Keratinocyte (primary cell): ENCODE results near the gene PDZRN3. TPM values are rescaled to one million over a fixed set of nuclear protein-coding genes. Genes with fewer than 3 reads are reported as not detected.

ENCODE experiments used
- DNase-seq: peaks from one replicate; pipeline ENCODE4 v3.0.0-alpha.2; 2011; ENCODE audit warnings: low read depth, missing footprints, low spot score
- FAIRE-seq: peaks from 2 replicates; lab custom pipeline; 2011; peaks lifted over from hg19 to GRCh38; lab: Jason Lieb, UNC
- H2AFZ ChIP-seq: 2 replicates; pipeline ENCODE4 v1.6.0; 2012; ENCODE audit warnings: low read length, control low read depth, inconsistent platforms; ENCODE audit not compliant: control insufficient read depth
- H3K27ac ChIP-seq: 2 replicates; pipeline ENCODE4 v1.5.1; 2011; ENCODE audit warnings: low read length; ENCODE audit not compliant: control insufficient read depth, insufficient read depth
- H3K27me3 ChIP-seq: 3 replicates; pipeline ENCODE4 v1.6.0; 2011; ENCODE audit warnings: low read length; ENCODE audit not compliant: control insufficient read depth, insufficient read depth; ENCODE audit errors: extremely low read depth
- H3K36me3 ChIP-seq, 2 experiments: 2 replicates in 1 of 2; 3 replicates in 1 of 2; pipeline ENCODE4 v1.5.1; 2011; ENCODE audit warnings: low read length in 2 of 2, mild to moderate bottlenecking in 1 of 2; ENCODE audit not compliant: control insufficient read depth in 2 of 2, insufficient read depth in 2 of 2; ENCODE audit errors: extremely low read depth in 1 of 2
- H3K4me1 ChIP-seq: 3 replicates; pipeline ENCODE4 v1.5.1; 2011; ENCODE audit warnings: low read length; ENCODE audit not compliant: control insufficient read depth, insufficient read depth; ENCODE audit errors: extremely low read depth
- H3K4me2 ChIP-seq: 3 replicates; pipeline ENCODE4 v1.6.0; 2011; ENCODE audit warnings: low read depth, low read length; ENCODE audit not compliant: control insufficient read depth, insufficient read depth; ENCODE audit errors: extremely low read depth
- H3K4me3 ChIP-seq, 3 experiments: fragments of 200-600 bp in 1 of 3; sonication (generic) in 1 of 3; 2 replicates in 2 of 3; 3 replicates in 1 of 3; pipeline ENCODE4 v1.5.1; 2011 to 2016; ENCODE audit warnings: low read length in 3 of 3, mild to moderate bottlenecking in 3 of 3, control low read depth in 2 of 3, inconsistent platforms in 1 of 3, low read depth in 1 of 3, mixed read lengths in 1 of 3, mixed run types in 1 of 3, moderate library complexity in 1 of 3; ENCODE audit not compliant: control insufficient read depth in 2 of 3, insufficient read depth in 2 of 3; ENCODE audit errors: extremely low read depth in 1 of 3
- H3K79me2 ChIP-seq: 2 replicates; pipeline ENCODE4 v1.6.0; 2012; ENCODE audit warnings: low read length; ENCODE audit not compliant: control insufficient read depth, insufficient read depth
- H3K9ac ChIP-seq: 3 replicates; pipeline ENCODE4 v1.6.0; 2011; ENCODE audit warnings: low read length; ENCODE audit not compliant: control insufficient read depth, insufficient read depth; ENCODE audit errors: extremely low read depth
- H3K9me1 ChIP-seq: 3 replicates; pipeline ENCODE4 v1.6.0; 2011; ENCODE audit warnings: low read length; ENCODE audit not compliant: control insufficient read depth, insufficient read depth; ENCODE audit errors: extremely low read depth
- H3K9me3 ChIP-seq: 2 replicates; pipeline ENCODE4 v1.5.1; 2012; ENCODE audit warnings: low read depth, low read length; ENCODE audit not compliant: control insufficient read depth
- H4K20me1 ChIP-seq: 3 replicates; pipeline ENCODE4 v1.6.0; 2011; ENCODE audit warnings: low read length; ENCODE audit not compliant: control insufficient read depth, insufficient read depth; ENCODE audit errors: extremely low read depth
- EZH2 ChIP-seq: IDR thresholded peaks from one replicate; pipeline ENCODE4 v1.6.1; 2012; ENCODE audit warnings: inconsistent platforms, mild to moderate bottlenecking, low read length, moderate library complexity
- dilution Hi-C: fragments of 300-500 bp; cut with MboI; formaldehyde crosslinking; loops from one replicate; pipeline ENCODE4 v1.7.0; 2020; ENCODE audit warnings: low sequenced_read_pairs; ENCODE audit not compliant: extremely low pct_ligation_motif_present
- polyA plus RNA-seq, 5 experiments: library from polyadenylated mRNA; depleted of rRNA in 3 of 5; stranded (reverse) in 3 of 5; stranded (forward) in 1 of 5; unstranded in 1 of 5; fragments of >200 nt; gene quantifications; 1 replicate in 1 of 5; 2 replicates in 3 of 5; 3 replicates in 1 of 5; pipeline versions ENCODE4 v1.2.1 to v1.2.3, GENCODE V29; 2011 to 2012; ENCODE audit warnings: missing spikeins in 2 of 5, low read depth in 1 of 5, low replicate concordance in 1 of 5
- TF ChIP-seq, protein P1 (sequence below), 3 experiments: IDR thresholded peaks in 1 of 3; conservative IDR thresholded peaks in 1 of 3; optimal IDR thresholded peaks in 1 of 3; 2 replicates in 2 of 3; 3 replicates in 1 of 3; pipeline versions ENCODE3 to v1.5.1; 2011; ENCODE audit warnings: low read length in 3 of 3, mild to moderate bottlenecking in 3 of 3, moderate library complexity in 2 of 3, control low read depth in 1 of 3, inconsistent platforms in 1 of 3; ENCODE audit not compliant: insufficient read depth in 2 of 3; ENCODE audit errors: extremely low read depth in 1 of 3

The PDZRN3 gene
- polyA plus RNA-seq, 1 donor (not counting 4 experiments of a cell fraction or from before 2014, with no cell fraction given), result not detected

- Histone ChIP-seq H3K9me3 (no peaks in the 10 kb centered on the region), H2AFZ (no peak overlapping the region), H3K4me3 (no peak overlapping the region), H3K36me3 (no peaks in the 10 kb centered on the region), H3K9ac (no peak overlapping the region), H4K20me1 (no peaks in the 10 kb centered on the region), H3K4me2 (no peak overlapping the region), H3K27ac (no peak overlapping the region), H3K79me2 (no peaks in the 10 kb centered on the region), H3K4me1 (no peaks in the 10 kb centered on the region), H3K9me1 (no peaks in the 10 kb centered on the region), H3K27me3 (no peaks in the 10 kb centered on the region)
- dilution Hi-C loops, result no loop called here
- DNase-seq (no peak), FAIRE-seq (no peak)
- TF ChIP-seq, protein P1, sequence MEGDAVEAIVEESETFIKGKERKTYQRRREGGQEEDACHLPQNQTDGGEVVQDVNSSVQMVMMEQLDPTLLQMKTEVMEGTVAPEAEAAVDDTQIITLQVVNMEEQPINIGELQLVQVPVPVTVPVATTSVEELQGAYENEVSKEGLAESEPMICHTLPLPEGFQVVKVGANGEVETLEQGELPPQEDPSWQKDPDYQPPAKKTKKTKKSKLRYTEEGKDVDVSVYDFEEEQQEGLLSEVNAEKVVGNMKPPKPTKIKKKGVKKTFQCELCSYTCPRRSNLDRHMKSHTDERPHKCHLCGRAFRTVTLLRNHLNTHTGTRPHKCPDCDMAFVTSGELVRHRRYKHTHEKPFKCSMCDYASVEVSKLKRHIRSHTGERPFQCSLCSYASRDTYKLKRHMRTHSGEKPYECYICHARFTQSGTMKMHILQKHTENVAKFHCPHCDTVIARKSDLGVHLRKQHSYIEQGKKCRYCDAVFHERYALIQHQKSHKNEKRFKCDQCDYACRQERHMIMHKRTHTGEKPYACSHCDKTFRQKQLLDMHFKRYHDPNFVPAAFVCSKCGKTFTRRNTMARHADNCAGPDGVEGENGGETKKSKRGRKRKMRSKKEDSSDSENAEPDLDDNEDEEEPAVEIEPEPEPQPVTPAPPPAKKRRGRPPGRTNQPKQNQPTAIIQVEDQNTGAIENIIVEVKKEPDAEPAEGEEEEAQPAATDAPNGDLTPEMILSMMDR (optimal IDR thresholded peaks at IDR 0.05 in 1 of 3, IDR thresholded peaks at IDR 0.05 in 1 of 3, conservative IDR thresholded peaks at IDR 0.05 in 1 of 3; ENCODE audit: extremely low read depth in 1 of 3, insufficient read depth in 2 of 3, low read length in 3 of 3), result no peak
- no peak for TF ChIP-seq EZH2
These were observed 175.0 kb downstream of the PDZRN3 start for GRCh38 chr3:73449774-73450173.

DNA sequence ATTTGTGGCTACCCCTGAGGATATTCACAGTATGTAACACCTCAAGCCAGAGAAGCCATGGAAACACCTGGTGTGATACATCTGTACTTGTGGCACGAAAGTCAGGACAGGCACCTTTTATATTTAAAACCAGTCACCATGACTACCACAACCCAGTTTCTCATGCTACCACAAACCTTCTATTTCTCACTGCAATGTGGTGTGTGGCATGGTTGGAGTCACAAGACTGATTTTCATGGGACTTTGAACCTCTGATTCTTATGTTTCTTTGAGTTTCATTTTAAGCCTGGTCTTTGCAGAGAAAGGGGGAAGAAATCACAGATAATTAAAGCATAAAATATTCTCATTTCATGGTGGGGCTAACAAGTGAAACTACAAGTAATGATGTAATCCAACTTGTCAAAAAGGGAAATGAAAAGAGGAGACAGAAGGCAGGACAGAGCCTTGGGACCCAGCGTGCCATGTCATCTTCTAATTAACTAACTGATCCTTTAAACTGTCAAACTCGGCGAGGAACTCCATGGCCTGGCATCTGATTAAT, 175.9 kb downstream of the PDZRN3 start:
- no peak overlapping the region for H3K4me2 ChIP-seq
- no peak overlapping the region for H3K9ac ChIP-seq
- no peak overlapping the region for H3K27ac ChIP-seq
- no peaks in the 10 kb centered on the region for H3K79me2 ChIP-seq
- H3K9me1 ChIP-seq, result no peaks in the 10 kb centered on the region
- no peaks in the 10 kb centered on the region for H3K36me3 ChIP-seq
- no peak overlapping the region for H3K4me3 ChIP-seq
- no peak for TF ChIP-seq EZH2
- TF ChIP-seq, protein P1 (optimal IDR thresholded peaks at IDR 0.05 in 1 of 3, IDR thresholded peaks at IDR 0.05 in 1 of 3, conservative IDR thresholded peaks at IDR 0.05 in 1 of 3; ENCODE audit: extremely low read depth in 1 of 3, insufficient read depth in 2 of 3, low read length in 3 of 3), result no peak
- no peaks in the 10 kb centered on the region for H3K4me1 ChIP-seq
- no peak for DNase-seq
- no peak overlapping the region for H2AFZ ChIP-seq
- no peaks in the 10 kb centered on the region for H4K20me1 ChIP-seq
- no peak for FAIRE-seq
- no peaks in the 10 kb centered on the region for H3K27me3 ChIP-seq
- no peaks in the 10 kb centered on the region for H3K9me3 ChIP-seq
- dilution Hi-C loops, result no loop called here
